SU-DHL-6 (cell line): ENCODE results near the gene PRAMEF5.
"Not testable (repeated sequence)": the region's sequence is repeated elsewhere in the genome, so short reads cannot be mapped to it uniquely, and the experiment has no call there.

Experiments used
- H2AFZ ChIP-seq: fragments of 200-600 bp; sonication (generic); 2 replicates; pipeline ENCODE4 v1.6.1; 2014; ENCODE audit warnings: low read depth, mild to moderate bottlenecking, moderate library complexity, mixed read lengths, antibody characterized with exemption, low read length; ENCODE audit not compliant: severe bottlenecking
- H3F3A ChIP-seq: fragments of 200-600 bp; shearing (Covaris generic); 2 replicates; pipeline ENCODE4 v1.6.0; 2016; ENCODE audit warnings: antibody characterized with exemption, mild to moderate bottlenecking; ENCODE audit not compliant: insufficient read depth
- H3K27ac ChIP-seq: fragments of 200-600 bp; sonication (generic); 2 replicates; pipeline ENCODE4 v1.5.1; 2016; ENCODE audit warnings: low read depth, mild to moderate bottlenecking, low read length, moderate library complexity, mixed read lengths
- H3K27me3 ChIP-seq: fragments of 200-600 bp; sonication (generic), shearing (Covaris generic); 2 replicates; pipeline ENCODE4 v1.6.0; 2014; ENCODE audit warnings: mild to moderate bottlenecking, low read length
- H3K36me3 ChIP-seq: fragments of 200-600 bp; sonication (generic); 2 replicates; pipeline ENCODE4 v1.6.1; 2014; ENCODE audit warnings: mild to moderate bottlenecking, low read length, mixed read lengths
- H3K4me2 ChIP-seq: fragments of 300-600, 200-600 bp; shearing (Covaris generic), sonication (generic); 2 replicates; pipeline ENCODE4 v1.6.0; 2014; ENCODE audit warnings: low read length, low read depth, mild to moderate bottlenecking; ENCODE audit not compliant: poor library complexity, severe bottlenecking
- H3K4me3 ChIP-seq: fragments of 200-600 bp; sonication (generic); 2 replicates; pipeline ENCODE4 v1.5.1; 2014; ENCODE audit warnings: antibody characterized with exemption, low read length, mild to moderate bottlenecking, mixed read lengths; ENCODE audit not compliant: insufficient read depth, poor library complexity, severe bottlenecking
- H3K79me2 ChIP-seq: fragments of 200-600 bp; sonication (generic); 2 replicates; pipeline ENCODE4 v1.6.1; 2014; ENCODE audit warnings: mild to moderate bottlenecking, low read length, moderate library complexity; ENCODE audit not compliant: insufficient read depth
- H3K9ac ChIP-seq: fragments of 200-600 bp; sonication (generic); 2 replicates; pipeline ENCODE4 v1.7.0; 2014; ENCODE audit warnings: mild to moderate bottlenecking, low read length
- H3K9me2 ChIP-seq: fragments of 200-600 bp; sonication (generic); replicated peaks from 2 replicates; pipeline ENCODE4 v1.6.1; 2014; ENCODE audit warnings: low read length; ENCODE audit not compliant: insufficient read depth
- H3K9me3 ChIP-seq: fragments of 200-600 bp; sonication (generic); 2 replicates; pipeline ENCODE4 v1.6.1; 2014; ENCODE audit warnings: low read length, mixed read lengths; ENCODE audit not compliant: insufficient read depth
- H4K20me1 ChIP-seq: fragments of 200-600 bp; sonication (generic); 2 replicates; pipeline ENCODE4 v1.6.1; 2014; ENCODE audit warnings: low read depth, mild to moderate bottlenecking, antibody characterized with exemption, low read length, moderate library complexity, mixed read lengths
- EZH2phosphoT487 ChIP-seq: fragments of 200-600 bp; sonication (generic), shearing (Covaris generic); conservative IDR thresholded peaks from 2 replicates; pipeline ENCODE4 v1.6.1; 2018; ENCODE audit warnings: mild to moderate bottlenecking, antibody characterized with exemption, low read length, moderate library complexity, mixed read lengths
- TF ChIP-seq, protein P1 (sequence below): fragments of 200-600 bp; sonication (generic); IDR thresholded peaks from one replicate; pipeline ENCODE4 v1.5.1; 2017; ENCODE audit warnings: antibody characterized with exemption, mild to moderate bottlenecking, low read length, moderate library complexity; ENCODE audit not compliant: insufficient read depth, poor library complexity, severe bottlenecking

PRAMEF5 gene

DNA sequence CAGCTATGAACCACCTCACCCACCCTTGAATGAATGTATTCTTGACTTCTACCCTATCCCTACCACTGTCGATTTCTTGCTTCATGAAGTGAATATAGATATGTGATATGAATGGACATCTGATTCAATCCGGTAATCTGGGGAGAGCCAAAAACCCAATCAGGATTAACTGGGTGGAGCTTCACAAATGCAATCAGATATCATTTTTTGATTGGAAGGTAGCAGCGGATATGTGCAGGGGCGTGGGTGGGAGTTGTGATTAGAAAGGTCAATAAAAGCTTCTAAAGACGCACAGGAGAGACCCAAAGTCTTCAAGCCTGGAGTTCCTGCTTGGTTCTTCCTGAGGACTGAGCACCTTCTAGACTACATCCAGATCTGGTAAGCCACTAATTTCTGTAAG is at the start of gene PRAMEF5:
Gene PRAMEF5, plus strand, starts transcription at position 301 of the 400 bp plus-strand sequence. CDS start 5,071 bp downstream, outside the sequence.
- not testable (repeated sequence) for H3K4me3 ChIP-seq, H3K9me2 ChIP-seq, H3K9me3 ChIP-seq

DNA sequence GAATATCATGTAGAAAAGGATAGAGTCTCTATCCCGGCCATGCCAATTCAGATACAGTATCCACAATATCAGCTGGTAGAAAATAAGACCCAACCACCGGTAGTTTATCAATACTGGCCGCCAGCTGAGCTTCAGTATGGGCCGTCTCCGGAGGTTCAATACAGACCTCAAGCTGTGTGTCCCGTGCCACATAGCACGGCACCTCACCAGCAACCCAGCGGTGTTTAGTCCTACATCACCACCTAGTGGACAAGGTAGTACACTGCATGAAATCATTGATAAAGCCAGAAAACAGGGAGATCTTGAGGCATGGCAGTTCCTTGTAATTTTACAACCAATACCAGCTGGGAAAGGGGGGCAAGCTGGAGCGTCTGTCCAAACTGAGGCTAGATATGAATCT is 45.3 kb upstream of the PRAMEF5 start:
- H3K4me2 ChIP-seq, H3K27ac ChIP-seq, H3F3A ChIP-seq, H3K36me3 ChIP-seq, H3K9me3 ChIP-seq, H3K27me3 ChIP-seq, H4K20me1 ChIP-seq, H3K79me2 ChIP-seq, H3K9me2 ChIP-seq, H3K9ac ChIP-seq, H2AFZ ChIP-seq, H3K4me3 ChIP-seq: not testable (repeated sequence)

More for the DNA sequence above, at the start of gene PRAMEF5:
- not testable (repeated sequence) for H3K36me3 ChIP-seq, H3K9ac ChIP-seq, H3K27ac ChIP-seq, H3F3A ChIP-seq, H3K4me2 ChIP-seq, H4K20me1 ChIP-seq, H2AFZ ChIP-seq, H3K79me2 ChIP-seq, H3K27me3 ChIP-seq

DNA sequence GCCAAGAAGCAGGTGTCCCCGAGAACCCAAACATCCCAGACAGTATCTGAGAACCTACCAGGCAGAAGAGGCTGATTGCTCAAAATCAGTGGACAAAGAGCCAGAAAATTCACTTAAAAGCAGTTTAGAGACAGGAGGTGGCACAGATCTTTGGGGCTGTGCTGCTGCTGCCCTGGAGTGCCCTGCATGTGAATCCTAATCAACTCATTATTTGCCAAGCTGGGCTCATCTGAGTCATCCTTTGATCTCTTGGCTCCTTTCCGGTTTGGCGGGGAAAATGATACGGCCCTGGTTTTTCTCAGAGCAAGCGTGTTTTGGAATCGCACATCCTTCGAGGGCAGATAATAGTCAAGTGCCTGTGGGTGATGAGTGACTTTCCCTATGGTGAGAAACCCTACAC is 37.4 kb upstream of the PRAMEF5 start:
- not testable (repeated sequence) for H3K36me3 ChIP-seq, H3K27ac ChIP-seq, H3K9me2 ChIP-seq

DNA sequence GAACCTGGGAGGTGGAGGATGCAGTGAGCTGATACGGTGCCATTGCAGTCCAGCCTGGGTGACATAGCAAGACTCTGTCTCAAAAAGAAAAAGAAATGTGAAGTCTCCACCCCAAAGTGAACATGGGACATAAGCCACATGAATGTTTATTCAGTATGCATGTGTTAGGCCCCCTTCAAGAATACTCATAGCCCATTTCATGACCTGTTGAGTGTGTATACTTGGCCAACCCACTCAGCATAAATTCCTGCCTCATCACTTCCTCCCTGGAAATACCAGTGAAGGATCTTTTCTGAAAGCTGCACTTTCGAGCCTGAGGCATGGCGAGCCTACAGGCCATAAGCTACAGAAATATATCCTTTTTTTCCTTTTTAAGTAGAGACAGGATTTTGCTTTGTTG is 34.8 kb upstream of the PRAMEF5 start:
- H3K4me2 ChIP-seq, H3K27ac ChIP-seq, H3F3A ChIP-seq, H3K4me3 ChIP-seq, H3K9me3 ChIP-seq, H4K20me1 ChIP-seq, H3K27me3 ChIP-seq, H2AFZ ChIP-seq, H3K36me3 ChIP-seq, H3K9ac ChIP-seq, H3K79me2 ChIP-seq, H3K9me2 ChIP-seq: not testable (repeated sequence)

More for the DNA sequence above, 37.4 kb upstream of the PRAMEF5 start:
- H3K4me3 ChIP-seq, H3F3A ChIP-seq, H3K9ac ChIP-seq, H3K27me3 ChIP-seq, H4K20me1 ChIP-seq, H2AFZ ChIP-seq, H3K4me2 ChIP-seq, H3K79me2 ChIP-seq, H3K9me3 ChIP-seq: not testable (repeated sequence)

DNA sequence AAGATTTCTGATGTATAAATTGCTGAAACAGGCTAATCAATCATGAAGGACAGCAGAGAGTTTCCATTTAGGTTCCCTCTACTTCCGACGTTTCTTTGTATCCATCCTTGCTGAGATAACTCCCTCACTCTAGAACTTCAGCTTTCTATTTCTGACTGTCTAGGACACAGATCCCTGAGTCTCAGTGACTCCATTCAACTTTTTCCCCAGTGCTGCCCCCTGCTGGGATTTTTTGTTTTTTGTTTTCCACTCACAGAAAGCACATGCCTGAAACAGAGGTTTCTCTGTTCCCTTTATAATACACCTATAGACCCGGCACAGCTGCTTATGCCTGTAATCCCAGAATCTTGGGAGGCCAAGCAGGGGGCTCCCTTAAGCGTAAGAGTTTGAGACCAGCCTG is 31.2 kb upstream of the PRAMEF5 start:
- H4K20me1 ChIP-seq, H3K79me2 ChIP-seq, H3K27me3 ChIP-seq, H3F3A ChIP-seq, H3K4me3 ChIP-seq, H3K27ac ChIP-seq, H3K9ac ChIP-seq, H2AFZ ChIP-seq, H3K9me3 ChIP-seq, H3K4me2 ChIP-seq, H3K36me3 ChIP-seq, H3K9me2 ChIP-seq: not testable (repeated sequence)

DNA sequence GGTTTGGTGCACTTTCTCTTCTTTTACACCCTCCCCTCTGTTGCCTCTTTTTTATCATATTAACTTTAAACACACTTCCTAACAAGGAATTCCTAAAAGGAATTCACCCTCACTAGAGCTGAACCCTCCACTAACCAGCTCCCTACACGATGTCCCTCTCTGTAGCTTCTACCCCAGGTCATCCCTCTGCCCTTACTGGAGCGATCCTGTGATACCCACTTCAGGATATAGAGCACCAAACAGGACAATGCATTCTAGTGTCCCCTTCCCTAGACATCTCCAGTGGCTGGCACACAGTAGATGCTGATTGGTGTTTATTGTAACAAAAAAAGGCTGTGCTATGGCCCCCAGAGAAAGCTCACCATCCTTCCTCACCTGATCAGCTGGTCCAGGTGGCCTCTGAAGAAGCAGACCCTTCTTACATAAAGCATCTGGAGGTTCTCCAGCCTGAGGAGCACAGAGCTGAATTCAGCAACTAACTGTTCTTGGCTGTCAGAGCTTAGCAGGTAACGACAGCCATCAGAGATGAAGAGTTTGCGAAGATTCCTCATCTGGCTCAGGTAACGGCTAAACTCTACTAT is 29.4 kb upstream of the PRAMEF5 start:
- Histone ChIP-seq H3K36me3 (no peaks in the 10 kb centered on the region), H2AFZ (no peak overlapping the region), H3K9ac (no peak overlapping the region), H4K20me1 (no peaks in the 10 kb centered on the region), H3K9me3 (no peaks in the 10 kb centered on the region), H3K4me3 (no peak overlapping the region), H3F3A (no peaks in the 10 kb centered on the region), H3K79me2 (no peaks in the 10 kb centered on the region), H3K4me2 (no peak overlapping the region), H3K27me3 (no peaks in the 10 kb centered on the region), H3K9me2 (no peaks in the 10 kb centered on the region), H3K27ac (no peak overlapping the region)
- TF ChIP-seq, protein P1, sequence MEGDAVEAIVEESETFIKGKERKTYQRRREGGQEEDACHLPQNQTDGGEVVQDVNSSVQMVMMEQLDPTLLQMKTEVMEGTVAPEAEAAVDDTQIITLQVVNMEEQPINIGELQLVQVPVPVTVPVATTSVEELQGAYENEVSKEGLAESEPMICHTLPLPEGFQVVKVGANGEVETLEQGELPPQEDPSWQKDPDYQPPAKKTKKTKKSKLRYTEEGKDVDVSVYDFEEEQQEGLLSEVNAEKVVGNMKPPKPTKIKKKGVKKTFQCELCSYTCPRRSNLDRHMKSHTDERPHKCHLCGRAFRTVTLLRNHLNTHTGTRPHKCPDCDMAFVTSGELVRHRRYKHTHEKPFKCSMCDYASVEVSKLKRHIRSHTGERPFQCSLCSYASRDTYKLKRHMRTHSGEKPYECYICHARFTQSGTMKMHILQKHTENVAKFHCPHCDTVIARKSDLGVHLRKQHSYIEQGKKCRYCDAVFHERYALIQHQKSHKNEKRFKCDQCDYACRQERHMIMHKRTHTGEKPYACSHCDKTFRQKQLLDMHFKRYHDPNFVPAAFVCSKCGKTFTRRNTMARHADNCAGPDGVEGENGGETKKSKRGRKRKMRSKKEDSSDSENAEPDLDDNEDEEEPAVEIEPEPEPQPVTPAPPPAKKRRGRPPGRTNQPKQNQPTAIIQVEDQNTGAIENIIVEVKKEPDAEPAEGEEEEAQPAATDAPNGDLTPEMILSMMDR = no peak
- no peak for TF ChIP-seq EZH2phosphoT487

DNA sequence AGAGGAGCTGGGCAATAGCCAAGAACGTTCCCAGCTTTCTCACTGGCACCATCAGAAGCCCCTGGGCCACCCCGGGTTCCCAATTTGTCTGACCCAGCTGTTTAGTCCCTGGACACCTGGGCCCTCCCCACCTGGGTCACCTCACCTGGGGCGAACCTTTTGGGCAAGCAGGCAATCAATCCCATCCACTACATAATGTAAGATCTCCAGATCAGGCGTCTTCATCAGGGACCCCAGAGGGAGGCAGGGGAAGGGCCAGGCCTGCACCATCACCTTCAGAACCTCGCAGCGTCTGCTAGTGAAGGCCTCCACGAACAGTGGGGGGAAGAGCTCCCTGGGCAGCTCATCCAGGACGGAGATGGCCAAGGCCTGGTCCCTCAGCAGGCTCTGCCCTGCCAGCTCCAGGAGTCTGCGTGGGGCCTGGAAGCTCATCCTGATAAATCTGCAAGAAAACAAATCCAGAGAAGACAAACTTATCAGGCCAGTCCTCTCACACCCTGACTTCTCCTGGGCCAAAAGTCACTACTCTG is 28.3 kb upstream of the PRAMEF5 start, which contains the start of gene PRAMEF18:
Gene PRAMEF18, minus strand, starts transcription at position 480 of the 530 bp plus-strand sequence. Its CDS starts 48 bp downstream, at position 432.
- H3K79me2 ChIP-seq, H2AFZ ChIP-seq, H4K20me1 ChIP-seq, H3K4me2 ChIP-seq, H3K36me3 ChIP-seq, H3K4me3 ChIP-seq, H3K9me2 ChIP-seq, H3K27me3 ChIP-seq, H3K9ac ChIP-seq, H3F3A ChIP-seq, H3K9me3 ChIP-seq, H3K27ac ChIP-seq: not testable (repeated sequence)
